IMR-90 (cell line): Measurements from ENCODE around the gene CACNA1D. TPM values are rescaled to one million over a fixed set of nuclear protein-coding genes. Genes with fewer than 3 reads are reported as not detected.

ENCODE experiments used
- ATAC-seq: fragments of 200-7000 bp; cut with Tn5 transposase; 2 replicates; pipeline ENCODE4 v1.9.1; 2020; ENCODE audit warnings: low read depth, mild to moderate bottlenecking, moderate library complexity
- BruUV-seq: library from RNA; stranded (reverse); fragments of 400-500 nt; replicated peaks from 2 replicates; lab custom pipeline; 2021; lab: Mats Ljungman, UMichigan
- CTCF ChIA-PET: fragments of 300-600 bp; formaldehyde crosslinking; extraction: SDS; loops from one replicate; lab custom pipeline; 2021; ENCODE audit warnings: antibody characterized with exemption; lab: Yijun Ruan, JAX
- POLR2A ChIA-PET: fragments of 300-600 bp; sonication (Branson Sonifier 250); formaldehyde crosslinking; loops from one replicate; lab custom pipeline; 2022; ENCODE audit warnings: antibody characterized with exemption; ENCODE audit not compliant: unreplicated experiment; lab: Charles Lee
- DNase-seq: peaks from one replicate; pipeline ENCODE4 v3.0.0; 2013
- H2AFZ ChIP-seq: replicated peaks from 2 replicates; pipeline ENCODE3; 2013; ENCODE audit warnings: low read length, mild to moderate bottlenecking; ENCODE audit not compliant: poor library complexity
- H2AK5ac ChIP-seq: 2 replicates; pipeline ENCODE4 v1.6.1; 2013; ENCODE audit warnings: low read depth, low read length, inconsistent platforms
- H2AK9ac ChIP-seq: replicated peaks from 2 replicates; pipeline ENCODE3; 2013; ENCODE audit warnings: mild to moderate bottlenecking, low read depth, low read length, moderate library complexity; ENCODE audit not compliant: poor library complexity
- H2BK120ac ChIP-seq: 2 replicates; pipeline ENCODE4 v1.6.1; 2013; ENCODE audit warnings: low read depth, low read length, inconsistent platforms
- H2BK15ac ChIP-seq: 3 replicates; pipeline ENCODE4 v1.6.1; 2013; ENCODE audit warnings: low read depth, low read length, inconsistent platforms
- H2BK20ac ChIP-seq: 2 replicates; pipeline ENCODE4 v1.6.1; 2013; ENCODE audit warnings: low read depth, mild to moderate bottlenecking, inconsistent platforms, low read length, moderate library complexity
- H2BK5ac ChIP-seq: 2 replicates; pipeline ENCODE4 v1.6.1; 2013; ENCODE audit warnings: mild to moderate bottlenecking, low read depth, low read length, inconsistent platforms; ENCODE audit not compliant: poor library complexity, severe bottlenecking
- H3K14ac ChIP-seq: replicated peaks from 2 replicates; pipeline ENCODE4 v1.6.1; 2013; ENCODE audit warnings: low read depth, low read length, inconsistent platforms
- H3K18ac ChIP-seq: 2 replicates; pipeline ENCODE4 v1.6.1; 2013; ENCODE audit warnings: low read depth, low read length, control low read depth
- H3K23ac ChIP-seq: 2 replicates; pipeline ENCODE4 v1.6.1; 2013; ENCODE audit warnings: low read depth, low read length, inconsistent platforms
- H3K27ac ChIP-seq: 2 replicates; pipeline ENCODE4 v1.5.1; 2013; ENCODE audit warnings: mild to moderate bottlenecking, control low read depth, low read length; ENCODE audit not compliant: insufficient read depth
- H3K27me3 ChIP-seq: 2 replicates; pipeline ENCODE4 v1.6.1; 2013; ENCODE audit warnings: low read length; ENCODE audit not compliant: control insufficient read depth, insufficient read depth
- H3K36me3 ChIP-seq: 2 replicates; pipeline ENCODE4 v1.6.1; 2013; ENCODE audit warnings: low read length, mixed read lengths; ENCODE audit not compliant: control insufficient read depth, insufficient read depth
- H3K4ac ChIP-seq: 2 replicates; pipeline ENCODE4 v1.6.1; 2013; ENCODE audit warnings: low read depth, low read length, inconsistent platforms
- H3K4me1 ChIP-seq: 2 replicates; pipeline ENCODE4 v1.6.1; 2013; ENCODE audit warnings: low read length, mixed read lengths; ENCODE audit not compliant: control insufficient read depth, insufficient read depth
- H3K4me2 ChIP-seq: 2 replicates; pipeline ENCODE4 v1.6.1; 2013; ENCODE audit warnings: low read depth, mild to moderate bottlenecking, control low read depth, low read length, moderate library complexity
- H3K4me3 ChIP-seq: 2 replicates; pipeline ENCODE4 v1.5.1; 2013; ENCODE audit warnings: low read depth, mild to moderate bottlenecking, control low read depth, low read length, moderate library complexity; ENCODE audit not compliant: insufficient read depth
- H3K56ac ChIP-seq: 2 replicates; pipeline ENCODE4 v1.6.1; 2013; ENCODE audit warnings: low read length, inconsistent platforms; ENCODE audit not compliant: insufficient read depth; ENCODE audit errors: extremely low read depth
- H3K79me1 ChIP-seq, 2 experiments: 2 replicates each; pipeline ENCODE4 v1.6.1; 2013; ENCODE audit warnings: low read length in 2 of 2, inconsistent platforms in 1 of 2, low read depth in 1 of 2
- H3K9ac ChIP-seq: 2 replicates; pipeline ENCODE4 v1.6.1; 2013; ENCODE audit warnings: low read depth, low read length, control low read depth
- H3K9me1 ChIP-seq: 2 replicates; pipeline ENCODE4 v1.6.1; 2013; ENCODE audit warnings: low read length, inconsistent platforms; ENCODE audit not compliant: insufficient read depth
- H3K9me3 ChIP-seq: 2 replicates; pipeline ENCODE4 v1.6.1; 2013; ENCODE audit warnings: low read length; ENCODE audit not compliant: control insufficient read depth, insufficient read depth
- H4K20me1 ChIP-seq: 2 replicates; pipeline ENCODE4 v1.6.1; 2013; ENCODE audit warnings: low read length, inconsistent platforms; ENCODE audit not compliant: insufficient read depth
- H4K5ac ChIP-seq: 2 replicates; pipeline ENCODE4 v1.6.1; 2013; ENCODE audit warnings: mild to moderate bottlenecking, low read depth, low read length, control low read depth
- H4K8ac ChIP-seq, 2 experiments: 2 replicates each; pipeline ENCODE4 v1.6.1; 2013; ENCODE audit warnings: low read depth in 2 of 2, low read length in 2 of 2, control low read depth in 1 of 2, inconsistent platforms in 1 of 2
- H4K91ac ChIP-seq: 2 replicates; pipeline ENCODE4 v1.6.1; 2013; ENCODE audit warnings: low read depth, low read length, inconsistent platforms; ENCODE audit not compliant: insufficient read depth
- CHD1 ChIP-seq: IDR thresholded peaks from 2 replicates; pipeline ENCODE4 v1.6.1; 2012; ENCODE audit warnings: low read depth, low read length, improper control_type of control experiment
- CTCF ChIP-seq: conservative IDR thresholded peaks from 2 replicates; pipeline ENCODE4 v1.5.1; 2012; ENCODE audit warnings: mild to moderate bottlenecking, low read depth, low read length, improper control_type of control experiment
- FOS ChIP-seq: fragments of 150-350 bp; IDR thresholded peaks from 2 replicates; pipeline ENCODE4 v1.6.1; 2016; ENCODE audit warnings: low read depth, low read length
- POLR2A ChIP-seq: IDR thresholded peaks from 2 replicates; pipeline ENCODE4 v1.6.1; 2012; ENCODE audit warnings: mild to moderate bottlenecking, low read depth, low read length
- WGBS, 2 experiments: methylation state at CpG; one replicate each; pipeline versions ENCODE4 v1.1.5 to v1.1.7; 2013; ENCODE audit warnings: missing lambda C conversion rate in 2 of 2; ENCODE audit not compliant: insufficient read length in 1 of 2; ENCODE audit errors: extremely low coverage in 2 of 2; 5-methylcytosine and 5-hydroxymethylcytosine counted together
- dilution Hi-C: fragments of 300-500 bp; cut with HindIII; formaldehyde crosslinking; loops from one replicate; pipeline ENCODE4 v1.14.3; 2018; ENCODE audit warnings: low sequenced_read_pairs; ENCODE audit not compliant: unreplicated experiment
- in situ Hi-C: fragments of 300-500 bp; cut with MboI; formaldehyde crosslinking; loops from 3 replicates; pipeline ENCODE4 v1.14.3; 2019; ENCODE audit warnings: low sequenced_read_pairs, inconsistent platforms, mixed read lengths
- intact Hi-C: fragments of 100-400 bp; cut with micrococcal nuclease; formaldehyde crosslinking; loops from 2 replicates; pipeline ENCODE4 v1.10.0; 2022
- polyA plus RNA-seq, 3 experiments: library from polyadenylated mRNA; depleted of rRNA; stranded (reverse); fragments of >200 nt; gene quantifications; 2 replicates each; pipeline ENCODE4 v1.2.3, GENCODE V29; 2012; ENCODE audit warnings: low replicate concordance in 1 of 3
- total RNA-seq: library from RNA; depleted of rRNA; stranded (reverse); fragments of >200 nt; gene quantifications from 2 replicates; pipeline ENCODE4 v1.2.3, GENCODE V29; 2012

Gene CACNA1D
- total and polyA plus RNA-seq, 2 of the 4 experiments (the other 2 are of a cell fraction): 0.07 TPM; not detected in 1

GRCh38 chr3:53547327-53547726 is 52.9 kb downstream of the CACNA1D start:
- TF ChIP-seq CHD1 (no peak), POLR2A (no peak), FOS (no peak), CTCF (no peak)
- H3K23ac ChIP-seq: no peak overlapping the region
- no peaks in the 10 kb centered on the region for H3K9me1 ChIP-seq
- H2BK5ac ChIP-seq: no peak overlapping the region
- no peak overlapping the region for H2AK9ac ChIP-seq
- no peak overlapping the region for H3K18ac ChIP-seq
- no peak overlapping the region for H2BK120ac ChIP-seq
- H3K27me3 ChIP-seq: peaks cover 3% of the 10 kb centered on the region; the same call in 1 of the 2 replicates
- H2AFZ ChIP-seq: no peak overlapping the region
- no peaks in the 10 kb centered on the region for H3K9me3 ChIP-seq
- H4K8ac ChIP-seq: no peak overlapping the region
- H3K36me3 ChIP-seq: no peaks in the 10 kb centered on the region
- dilution Hi-C loops (no loop called here), intact Hi-C loops (no loop called here), in situ Hi-C loops (no loop called here)
- ATAC-seq (no peak), DNase-seq (no peak)
- H3K27ac ChIP-seq: no peak overlapping the region
- no peak overlapping the region for H4K91ac ChIP-seq
- H3K14ac ChIP-seq: no peak overlapping the region
- no peak overlapping the region for H2BK20ac ChIP-seq
- ChIA-PET CTCF (no interaction called here), POLR2A (no interaction called here)
- H2BK15ac ChIP-seq: no peak overlapping the region
- H2AK5ac ChIP-seq: no peak overlapping the region
- no TSS peak for BruUV-seq
- H3K79me1 ChIP-seq: no peaks in the 10 kb centered on the region
- no peak overlapping the region for H3K9ac ChIP-seq
- H3K4me2 ChIP-seq: no peak overlapping the region
- no peak overlapping the region for H3K56ac ChIP-seq
- no peaks in the 10 kb centered on the region for H4K20me1 ChIP-seq
- H3K4me1 ChIP-seq: no peaks in the 10 kb centered on the region
- 20% methylated on average over 1 of the region's 8 CpGs; no CpG with 5 or more reads in 1 of the 2 experiments for WGBS, 2 experiments
- no peak overlapping the region for H4K5ac ChIP-seq
- no peak overlapping the region for H3K4me3 ChIP-seq
- no peak overlapping the region for H3K4ac ChIP-seq
